Raji (cell line): ENCODE results near the gene C2CD5.

Experiments
- POLR2A ChIP-seq: IDR thresholded peaks from 2 replicates; pipeline ENCODE4 v1.6.1; 2011; ENCODE audit warnings: low read depth, low read length, control low read depth; ENCODE audit not compliant: insufficient read depth

C2CD5 gene

DNA sequence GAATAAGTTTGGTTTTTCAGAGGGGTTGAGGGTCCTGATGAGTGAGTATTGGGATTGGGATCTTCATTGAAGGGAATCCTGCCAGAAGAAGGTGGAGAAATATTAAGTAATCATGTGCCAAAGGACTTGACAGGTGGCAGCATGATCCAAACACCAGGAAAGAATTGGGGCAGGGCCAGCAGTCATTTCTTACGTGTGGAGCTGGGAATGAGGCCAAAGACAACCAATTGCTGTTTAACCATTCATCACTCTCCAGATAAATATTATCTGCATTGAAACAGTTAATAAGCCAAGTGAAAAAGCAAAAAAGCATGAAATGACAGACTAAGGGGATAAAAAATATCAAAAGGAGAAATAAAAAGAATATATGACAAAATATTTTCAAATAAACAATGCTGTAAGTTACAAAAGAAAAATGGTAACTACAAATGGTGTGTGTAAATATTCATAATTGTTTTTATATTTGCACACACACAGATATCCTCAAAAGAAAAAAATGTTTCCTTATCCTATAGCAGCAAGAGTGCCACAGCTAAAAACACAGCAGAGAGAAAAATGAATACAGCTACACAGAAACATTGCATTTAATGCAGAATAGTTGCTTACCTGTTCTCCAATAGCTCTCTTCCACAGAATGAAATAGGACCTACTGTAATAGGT, 26.2 kb downstream of the C2CD5 start:
- no peak for TF ChIP-seq POLR2A

DNA sequence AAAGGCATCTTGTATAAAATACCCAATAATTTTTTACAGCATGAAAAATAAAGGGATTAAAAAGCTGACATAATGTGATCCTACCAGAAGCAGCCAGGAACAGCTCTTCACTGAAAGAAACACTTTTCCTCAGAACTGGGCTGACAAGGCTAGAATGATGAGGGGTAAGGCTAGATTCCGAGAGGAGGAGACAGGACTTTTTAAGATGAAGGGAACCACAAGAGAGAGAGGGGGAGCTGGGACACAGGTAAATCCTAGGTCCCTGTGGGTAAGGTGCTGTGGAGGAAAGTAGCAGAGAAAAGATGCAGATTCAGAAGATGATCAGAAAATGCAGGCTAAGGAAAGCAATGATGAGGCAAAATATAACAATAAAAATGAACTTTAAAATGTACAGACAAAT, 29.5 kb downstream of the C2CD5 start:
- no peak for TF ChIP-seq POLR2A

DNA sequence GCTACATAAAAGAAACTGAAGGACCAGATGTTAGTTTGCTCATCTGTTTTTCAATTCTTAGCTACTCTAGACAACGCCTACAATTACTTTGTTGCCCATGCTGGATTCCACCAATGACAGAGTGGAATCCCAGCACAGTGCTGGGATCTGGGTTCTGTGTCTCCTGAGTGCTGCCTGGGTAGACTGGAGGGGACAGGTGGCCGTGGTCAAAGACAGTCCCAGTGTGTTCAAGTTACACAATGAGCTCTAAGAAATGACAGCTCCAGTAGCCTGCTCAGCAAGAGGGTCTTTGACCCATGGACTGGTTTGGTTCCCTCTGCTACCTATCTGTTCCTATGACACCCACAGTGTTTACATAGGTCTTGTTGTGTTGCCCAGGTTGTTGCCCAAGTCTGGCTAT, 38.5 kb downstream of the C2CD5 start:
- TF ChIP-seq POLR2A = no peak

DNA sequence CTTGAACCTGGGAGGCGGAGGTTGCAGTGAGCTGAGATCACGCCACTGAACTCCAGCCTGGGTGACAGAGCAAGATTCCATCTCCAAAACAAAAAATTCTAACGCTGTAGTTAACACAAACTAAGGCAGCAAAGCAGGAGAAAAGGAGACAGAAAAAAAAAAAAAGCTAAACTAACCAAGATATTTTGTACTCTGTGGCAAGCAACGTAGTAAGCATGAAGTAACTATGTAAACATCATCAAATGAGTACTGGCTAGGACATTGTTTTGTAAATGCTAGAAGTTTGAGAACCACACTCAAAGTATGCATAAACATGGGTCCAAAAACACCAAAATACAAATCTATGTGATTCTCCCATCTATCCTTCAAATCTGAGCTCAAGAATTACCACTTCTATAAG, 44.2 kb downstream of the C2CD5 start:
- TF ChIP-seq POLR2A = no peak

DNA sequence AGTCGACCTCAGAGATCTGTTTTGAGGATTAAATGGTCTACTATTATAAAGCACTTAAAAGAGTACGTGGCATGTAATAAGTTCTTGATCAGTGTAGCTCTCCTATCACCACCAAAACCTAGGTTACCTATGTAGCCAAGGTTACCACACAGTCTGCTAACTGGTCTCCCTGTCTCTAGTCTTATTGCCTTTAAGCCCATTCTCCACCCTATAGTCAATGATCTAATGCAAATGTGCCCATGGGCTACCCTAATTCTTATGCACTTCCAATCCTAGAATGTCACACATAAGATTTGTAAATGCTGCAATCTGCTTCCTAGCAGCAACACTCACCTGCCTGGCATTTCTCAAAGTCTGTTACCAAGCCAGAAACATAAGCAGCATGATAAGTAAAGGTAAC, 44.9 kb downstream of the C2CD5 start:
- no peak for TF ChIP-seq POLR2A

DNA sequence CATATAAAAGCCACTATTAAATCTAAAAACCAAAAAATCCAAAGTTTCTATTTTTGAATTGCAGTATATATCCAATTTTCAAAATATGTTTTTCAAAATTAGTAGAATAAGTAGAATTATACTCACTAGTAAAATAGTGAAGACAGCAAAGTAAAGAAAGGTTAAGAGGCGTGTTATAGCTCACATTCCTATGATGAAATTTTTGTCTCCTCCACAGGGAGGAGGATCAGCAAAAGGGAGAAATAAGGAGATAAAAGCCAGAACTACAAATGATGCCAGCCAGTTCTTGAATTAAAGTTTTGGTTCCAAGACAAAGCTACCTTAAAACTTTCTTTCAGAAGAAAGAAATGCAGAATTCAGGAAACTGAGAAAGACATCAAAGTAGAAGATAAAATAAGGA, 50.0 kb downstream of the C2CD5 start:
- no peak for TF ChIP-seq POLR2A

DNA sequence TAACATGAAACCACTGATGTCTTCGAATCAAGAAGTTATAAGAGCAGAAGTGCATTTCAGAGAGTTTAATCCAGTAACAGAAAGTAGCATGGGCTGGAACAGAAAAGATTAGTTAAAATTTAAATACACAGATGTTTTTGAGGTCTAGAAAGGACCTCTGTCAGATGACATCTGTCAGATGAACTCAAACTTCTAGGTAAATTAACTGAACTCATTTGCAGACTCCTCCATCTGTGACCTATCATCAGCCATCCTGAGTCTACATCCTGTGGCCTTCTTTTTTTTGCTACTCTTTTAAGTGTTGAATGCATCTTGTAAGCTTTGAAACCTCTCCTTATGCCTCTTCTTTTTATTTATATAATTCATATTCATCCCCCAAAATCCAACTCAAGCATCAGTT, 53.3 kb downstream of the C2CD5 start:
- no peak for TF ChIP-seq POLR2A

DNA sequence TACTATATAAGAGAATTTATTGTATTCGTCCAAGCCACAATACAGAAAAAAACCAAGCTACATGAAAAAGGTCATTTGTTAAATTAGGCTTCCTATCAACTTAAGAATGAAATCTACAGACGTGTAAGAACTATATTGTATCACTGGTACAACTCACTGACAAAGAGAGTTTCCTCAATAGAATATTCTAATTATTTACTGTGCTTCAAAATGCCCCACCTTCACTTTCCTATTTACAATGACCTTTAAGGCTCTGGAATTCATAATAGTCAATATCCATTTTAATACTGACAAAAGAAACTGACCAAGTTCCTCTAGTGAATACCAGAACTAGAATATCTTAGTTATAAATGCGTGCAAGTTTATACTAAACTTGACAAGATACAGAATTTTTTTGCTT, 55.9 kb downstream of the C2CD5 start:
- no peak for TF ChIP-seq POLR2A

DNA sequence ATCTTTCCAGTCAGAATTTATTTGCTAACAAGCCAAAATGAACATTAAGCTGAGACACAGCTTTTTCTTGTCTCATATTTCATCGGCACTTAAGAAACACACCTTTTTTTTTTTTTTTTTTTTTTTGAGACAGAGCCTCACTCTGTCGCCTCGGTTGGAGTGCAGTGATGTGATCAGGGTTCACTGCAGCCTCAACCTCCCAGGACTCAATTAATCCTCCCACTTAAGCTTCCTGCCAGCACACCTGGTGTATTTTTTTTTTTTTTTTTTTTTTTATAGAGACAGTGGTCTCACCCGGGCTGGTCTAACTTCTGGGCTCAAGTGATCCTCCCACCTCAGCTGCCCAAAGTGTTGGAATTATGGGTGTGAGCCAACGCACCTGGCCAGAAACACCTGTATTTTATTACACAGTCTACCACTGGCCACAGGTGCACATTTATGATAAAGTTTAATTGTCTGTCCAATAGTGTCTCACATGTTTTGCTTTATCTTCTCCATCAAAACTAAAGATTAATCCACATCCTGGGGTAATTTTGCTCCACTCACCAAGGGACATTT, 62.7 kb downstream of the C2CD5 start:
- no peak for TF ChIP-seq POLR2A

DNA sequence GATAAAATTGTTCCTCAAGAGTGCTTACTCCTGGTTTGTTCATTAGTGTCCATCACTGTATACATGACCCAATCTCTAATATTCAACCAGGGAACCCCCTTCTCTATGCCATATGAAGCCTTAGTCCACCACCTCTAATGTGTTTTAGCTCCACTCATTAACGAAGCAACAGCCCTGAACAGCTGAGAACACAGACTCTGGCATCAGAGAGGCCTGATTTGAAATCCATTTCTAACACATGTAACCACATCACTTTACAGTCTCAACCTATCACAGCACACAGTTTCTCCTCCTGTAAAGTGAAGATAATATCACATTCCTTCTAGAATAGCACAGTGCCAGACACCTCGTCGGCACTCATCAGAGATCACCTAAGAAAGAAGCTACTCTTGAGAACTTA, 64.3 kb downstream of the C2CD5 start:
- TF ChIP-seq POLR2A = no peak

DNA sequence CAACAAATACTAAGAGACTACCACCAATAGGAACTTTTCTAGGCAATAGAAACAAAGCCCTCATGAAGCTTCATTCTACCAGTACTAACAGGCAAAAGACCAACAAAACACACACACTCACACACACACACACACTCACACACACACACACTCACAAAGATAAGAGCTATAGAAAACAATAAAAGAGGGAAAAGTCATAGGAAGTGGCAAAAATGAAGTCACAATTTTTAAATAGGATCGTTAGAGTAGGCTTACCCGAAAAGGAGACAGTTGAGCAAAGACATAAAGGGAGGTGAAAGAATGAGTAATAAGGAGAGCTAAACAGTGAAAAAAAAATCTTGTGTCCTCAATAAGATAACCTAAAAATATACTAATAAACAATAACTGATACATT, 66.5 kb downstream of the C2CD5 start:
- TF ChIP-seq POLR2A = no peak

DNA sequence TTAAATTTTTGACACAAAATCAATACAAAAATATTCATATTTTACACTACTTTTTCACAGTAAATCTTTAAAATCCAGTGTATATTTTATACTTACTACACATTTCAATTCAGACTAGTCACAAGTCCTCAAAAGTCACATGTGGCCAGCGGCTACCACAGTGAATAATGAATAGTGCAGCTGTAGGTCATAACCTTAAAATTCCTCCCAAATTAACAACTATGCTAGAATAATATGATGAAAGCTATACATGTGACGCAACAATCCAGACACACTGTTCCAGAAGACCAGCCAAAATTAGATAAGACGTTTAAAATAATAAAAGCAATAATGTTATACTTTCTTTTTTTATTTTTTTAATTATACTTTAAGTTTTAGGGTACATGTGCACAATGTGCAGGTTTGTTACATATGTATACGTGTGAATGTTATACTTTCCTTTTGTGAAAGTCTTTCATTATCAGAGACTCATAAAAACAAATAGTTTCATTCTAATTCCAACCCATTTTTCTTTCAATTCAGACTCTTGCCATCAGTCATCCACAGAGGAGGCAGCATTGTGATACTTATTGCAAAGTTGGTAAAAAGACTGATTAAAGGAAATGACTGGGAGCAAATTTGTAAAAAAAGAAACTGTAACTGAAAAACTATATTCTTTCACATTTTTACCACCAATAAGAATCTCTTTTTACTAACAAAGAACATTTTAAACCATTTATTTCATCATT, 67.0 kb downstream of the C2CD5 start:
- TF ChIP-seq POLR2A = no peak

DNA sequence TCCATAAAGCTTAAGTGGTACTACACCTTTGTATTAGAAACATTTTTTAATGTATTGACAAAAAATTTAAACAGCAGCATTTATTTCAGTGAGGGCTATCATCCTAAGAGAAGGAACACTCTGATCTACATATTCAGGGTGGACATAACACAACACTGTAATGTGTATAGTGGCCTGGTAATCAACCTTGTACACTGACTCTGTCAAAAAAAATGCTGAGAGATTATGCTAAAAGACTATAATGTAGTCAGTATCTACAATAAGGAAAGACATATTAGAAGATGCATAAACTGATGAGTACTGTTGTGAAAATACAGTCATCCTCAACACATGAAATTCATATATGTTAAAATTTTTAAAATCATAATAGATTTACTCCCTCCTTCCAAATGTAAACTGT, 68.2 kb downstream of the C2CD5 start:
- no peak for TF ChIP-seq POLR2A

DNA sequence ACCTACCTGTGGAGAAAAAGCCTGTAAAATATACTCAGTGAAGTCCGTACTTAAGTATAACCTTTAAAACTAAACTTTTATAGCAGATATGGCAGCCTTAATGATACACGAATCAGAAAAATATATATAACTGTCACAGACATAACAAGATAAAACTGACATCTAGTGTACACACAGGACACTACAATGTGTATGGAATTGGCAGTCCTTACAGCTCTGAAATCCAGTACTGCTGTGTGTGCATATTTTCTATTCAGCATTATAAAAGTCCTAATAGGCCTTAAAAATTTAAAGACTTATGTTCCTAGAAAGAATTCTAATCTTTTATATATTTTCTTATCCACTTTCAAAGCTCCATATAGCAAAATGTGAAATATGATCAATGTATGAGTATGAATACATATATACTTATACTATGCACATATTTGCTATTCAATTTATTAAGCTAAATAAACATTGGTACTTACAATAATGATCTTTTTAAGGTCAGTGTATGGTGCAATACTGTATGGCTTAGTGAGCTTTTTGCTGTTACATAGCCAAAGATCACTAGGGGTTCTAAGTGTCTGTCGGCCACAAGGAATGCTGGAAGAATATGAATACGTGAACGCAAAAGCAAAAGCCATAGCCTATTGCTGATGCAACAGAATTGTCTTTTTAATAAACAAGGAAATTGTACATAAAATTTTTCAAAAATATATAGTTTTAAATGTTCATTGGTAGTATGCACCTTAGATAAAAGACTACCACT, 69.2 kb downstream of the C2CD5 start:
- TF ChIP-seq POLR2A = no peak

DNA sequence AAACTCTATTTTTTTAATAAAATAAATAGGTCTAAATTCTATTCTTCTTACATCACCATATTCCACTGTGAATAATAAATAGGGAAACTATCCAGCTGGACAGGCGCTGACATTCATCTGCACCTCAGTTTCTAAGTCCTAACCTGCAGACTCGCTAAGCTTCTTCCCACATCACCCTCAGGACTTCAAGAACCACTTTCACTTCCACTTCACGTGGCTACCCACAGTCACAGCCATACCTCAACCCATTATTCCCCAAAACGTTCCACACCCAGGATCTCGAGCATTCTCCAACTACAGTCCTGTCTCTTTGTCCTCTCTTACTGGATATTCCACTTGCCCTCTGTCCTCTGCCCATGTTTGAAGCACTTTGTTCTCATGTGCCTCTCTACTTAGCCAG, 71.1 kb downstream of the C2CD5 start:
- TF ChIP-seq POLR2A = no peak

DNA sequence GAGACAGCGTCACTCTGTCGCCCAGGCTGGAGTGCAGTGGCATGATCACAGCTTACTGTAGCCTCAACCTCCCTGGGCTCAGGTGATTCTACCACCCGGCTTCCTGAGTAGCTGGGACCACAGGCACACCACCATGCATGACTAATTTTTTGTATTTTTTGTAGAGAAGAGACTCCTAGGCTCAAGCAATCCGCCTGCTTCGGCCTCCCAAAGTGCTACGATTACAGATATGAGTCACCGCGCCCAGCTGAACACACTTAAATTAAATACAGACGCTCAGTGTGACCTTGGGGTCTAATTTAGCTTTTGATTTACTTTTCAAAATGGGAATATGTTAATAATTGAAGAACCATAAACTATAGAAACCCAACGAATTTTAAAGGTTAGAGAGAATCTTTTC, 77.2 kb downstream of the C2CD5 start:
- TF ChIP-seq POLR2A = no peak
